CD8-positive, alpha-beta memory T cell (primary cell): ENCODE results near the gene WDR27. TPM values are rescaled to one million over a fixed set of nuclear protein-coding genes. Genes with fewer than 3 reads are reported as not detected.
A peak's percentile ranks its signal among the peaks of the same experiment; 100 is the strongest.

Experiments used
- CTCF ChIA-PET: fragments of 350-600 bp; sonication (Branson Sonifier 250); formaldehyde crosslinking; loops from one replicate; lab custom pipeline; 2021; ENCODE audit warnings: antibody characterized with exemption; lab: Charles Lee
- POLR2A ChIA-PET: fragments of 350-600 bp; sonication (Branson Sonifier 250); formaldehyde crosslinking; loops from one replicate; lab custom pipeline; 2021; ENCODE audit warnings: antibody characterized with exemption; lab: Charles Lee
- DNase-seq, 5 donors: peaks; one replicate each; pipeline versions ENCODE4 v3.0.0 to v3.0.0-alpha.2; 2020 to 2022; ENCODE audit warnings: mixed read lengths in 1 of 5
- H3K27ac ChIP-seq: one replicate; pipeline ENCODE4 v1.7.0; 2013; ENCODE audit warnings: low read depth, mild to moderate bottlenecking, low read length, moderate library complexity
- H3K27me3 ChIP-seq: 2 replicates; pipeline ENCODE4 v1.7.0; 2013; ENCODE audit warnings: low read length, mild to moderate bottlenecking; ENCODE audit not compliant: insufficient read depth, poor library complexity, severe bottlenecking
- H3K36me3 ChIP-seq: 2 replicates; pipeline ENCODE4 v1.7.0; 2013; ENCODE audit warnings: mild to moderate bottlenecking, low read length, moderate library complexity; ENCODE audit not compliant: insufficient read depth
- H3K4me1 ChIP-seq: 2 replicates; pipeline ENCODE4 v1.7.0; 2013; ENCODE audit warnings: mild to moderate bottlenecking, low read length, moderate library complexity; ENCODE audit not compliant: insufficient read depth
- H3K4me3 ChIP-seq: 2 replicates; pipeline ENCODE4 v1.7.0; 2013; ENCODE audit warnings: mild to moderate bottlenecking, low read length
- H3K9me3 ChIP-seq: 2 replicates; pipeline ENCODE4 v1.7.0; 2013; ENCODE audit warnings: mild to moderate bottlenecking, low read length
- H3K27ac Mint-ChIP-seq, 8 donors: one replicate each; pipeline ENCODE4 v1.8.0; 2020 to 2021; ENCODE audit warnings: mixed read lengths in 8 of 8, mild to moderate bottlenecking in 6 of 8, inconsistent platforms in 3 of 8, moderate library complexity in 3 of 8
- H3K27me3 Mint-ChIP-seq, 2 donors: one replicate each; pipeline ENCODE4 v1.8.0; 2020 to 2021; ENCODE audit warnings: mixed read lengths in 2 of 2, mild to moderate bottlenecking in 1 of 2, moderate library complexity in 1 of 2
- H3K36me3 Mint-ChIP-seq, 3 donors: one replicate each; pipeline ENCODE4 v1.8.0; 2020 to 2021; ENCODE audit warnings: mixed read lengths in 3 of 3, inconsistent platforms in 1 of 3, mild to moderate bottlenecking in 1 of 3
- H3K4me1 Mint-ChIP-seq, 3 donors: one replicate each; pipeline ENCODE4 v1.8.0; 2020 to 2021; ENCODE audit warnings: mixed read lengths in 3 of 3, inconsistent platforms in 1 of 3, mild to moderate bottlenecking in 1 of 3
- H3K4me3 Mint-ChIP-seq, 7 donors: one replicate each; pipeline ENCODE4 v1.8.0; 2020 to 2021; ENCODE audit warnings: mixed read lengths in 7 of 7, mild to moderate bottlenecking in 6 of 7, moderate library complexity in 4 of 7, inconsistent platforms in 2 of 7
- H3K9me3 Mint-ChIP-seq, 5 donors: one replicate each; pipeline ENCODE4 v1.8.0; 2020 to 2022; ENCODE audit warnings: mixed read lengths in 5 of 5, mild to moderate bottlenecking in 3 of 5, moderate library complexity in 2 of 5, inconsistent platforms in 1 of 5
- polyA plus RNA-seq: library from polyadenylated mRNA; unstranded; fragments of 300-500 nt; fragmentation: Illumina TruSeq; gene quantifications from one replicate; pipeline ENCODE4 v1.2.3, GENCODE V29; 2021
- total RNA-seq, 2 experiments: library from RNA; stranded (reverse); gene quantifications; one replicate each; pipeline ENCODE4 v1.2.3, GENCODE V29; 2021

WDR27 gene
- total and polyA plus RNA-seq, 3 experiments from 2014 or later = 7.4 to 29.4 (median 24.5) TPM

DNA sequence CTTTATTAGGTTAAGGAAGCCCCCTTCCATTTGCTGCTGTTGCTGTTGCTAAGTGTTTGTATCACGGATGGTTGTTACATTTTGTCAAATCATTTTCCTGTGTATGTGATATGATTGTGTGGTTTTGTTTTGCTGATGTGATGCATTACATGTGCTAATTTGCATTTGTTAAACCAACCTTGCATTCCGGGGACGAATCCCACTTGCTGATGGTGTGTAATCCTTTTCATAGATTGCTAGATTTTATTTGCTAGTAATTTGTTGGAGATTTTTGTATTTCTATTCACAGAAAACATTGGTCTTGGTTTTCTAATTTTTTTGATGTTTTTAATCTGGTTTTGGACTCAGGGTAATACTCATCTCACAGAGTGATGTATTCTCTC is 167.8 kb downstream of the WDR27 start:
- H3K4me3 Mint-ChIP-seq = no peak overlapping the region
- H3K36me3 Mint-ChIP-seq = peaks cover 3 to 42% (median 11%) of the 10 kb centered on the region in 3 donors
- no peak overlapping the region for H3K27ac ChIP-seq
- peaks cover 5% of the 10 kb centered on the region for H3K4me1 ChIP-seq
- ChIA-PET CTCF (no interaction called here), POLR2A (no interaction called here)
- H3K27me3 ChIP-seq = no peaks in the 10 kb centered on the region
- H3K27me3 Mint-ChIP-seq = no peaks in the 10 kb centered on the region
- H3K4me1 Mint-ChIP-seq = peaks cover 8 to 16% (median 14%) of the 10 kb centered on the region in 3 donors
- no peaks in the 10 kb centered on the region for H3K9me3 ChIP-seq
- no peak for DNase-seq
- H3K27ac Mint-ChIP-seq = no peak overlapping the region
- H3K4me3 ChIP-seq = no peak overlapping the region
- H3K9me3 Mint-ChIP-seq = peaks cover 10 to 30% (median 26%) of the 10 kb centered on the region in 5 donors
- H3K36me3 ChIP-seq = no peaks in the 10 kb centered on the region

DNA sequence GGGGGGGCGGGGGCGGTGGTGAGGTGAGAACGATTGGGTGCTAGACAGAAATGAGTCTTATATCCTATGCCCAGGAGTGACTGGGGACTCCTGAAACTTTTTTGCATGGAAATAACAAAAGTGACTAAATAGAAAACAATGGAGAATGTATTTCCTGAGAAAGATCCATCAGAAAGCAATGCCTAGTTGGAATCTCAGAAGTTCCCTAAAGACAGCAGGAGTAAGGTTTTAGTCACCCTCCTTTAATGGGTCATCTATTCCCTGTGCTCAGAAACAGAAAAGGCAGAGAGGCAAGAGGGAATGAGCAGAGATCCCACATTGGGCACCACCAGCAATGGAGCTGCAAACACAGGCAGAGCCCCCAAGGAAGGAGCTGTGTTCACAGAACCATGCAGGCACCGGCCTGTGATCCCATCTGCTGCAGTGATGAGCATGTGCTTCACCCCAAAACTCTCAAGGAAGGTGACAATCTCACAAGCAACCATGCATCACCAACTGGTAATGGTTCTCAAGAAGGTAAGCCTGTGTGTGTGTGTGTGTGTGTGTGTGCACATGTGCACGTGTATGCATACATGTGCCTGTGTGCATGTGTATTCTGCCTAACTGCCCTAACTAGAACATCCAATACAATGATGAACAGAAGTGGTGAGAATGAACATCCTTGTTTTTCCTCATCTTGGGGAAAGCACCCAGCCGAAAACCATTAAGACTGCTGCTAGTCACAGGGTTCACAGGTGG is 168.4 kb downstream of the WDR27 start:
- peaks cover 8 to 16% (median 14%) of the 10 kb centered on the region in 3 donors for H3K4me1 Mint-ChIP-seq
- H3K36me3 Mint-ChIP-seq = peaks cover 3 to 42% (median 10%) of the 10 kb centered on the region in 3 donors
- Histone ChIP-seq H3K9me3 (no peaks in the 10 kb centered on the region), H3K27ac (no peak overlapping the region), H3K27me3 (no peaks in the 10 kb centered on the region), H3K36me3 (no peaks in the 10 kb centered on the region), H3K4me3 (no peak overlapping the region), H3K4me1 (peaks cover 5% of the 10 kb centered on the region)
- H3K9me3 Mint-ChIP-seq = peaks cover 10 to 30% (median 26%) of the 10 kb centered on the region in 5 donors
- POLR2A ChIA-PET = no interaction called here
- H3K4me3 Mint-ChIP-seq = no peak overlapping the region
- H3K27ac Mint-ChIP-seq = no peak overlapping the region
- no peaks in the 10 kb centered on the region for H3K27me3 Mint-ChIP-seq
- CTCF ChIA-PET = no interaction called here
- no peak for DNase-seq

DNA sequence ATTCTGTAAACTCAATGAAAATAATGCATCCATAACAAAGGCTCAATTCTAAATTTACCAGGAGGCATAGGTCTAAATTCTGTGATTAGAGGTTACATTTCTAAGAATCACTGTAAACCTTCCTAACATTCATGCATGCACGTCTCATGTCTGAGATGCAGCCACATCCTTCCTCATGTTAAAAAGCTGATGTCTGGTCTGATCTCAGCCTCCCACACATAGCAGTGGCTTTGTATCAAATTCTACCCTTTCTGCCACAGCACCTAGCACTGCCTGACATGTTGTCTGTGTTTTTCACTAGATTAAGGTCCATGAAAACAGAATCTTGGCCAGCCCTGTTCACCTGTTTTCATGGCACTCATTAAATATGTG is 171.1 kb downstream of the WDR27 start:
- Mint-ChIP-seq H3K36me3 (peaks cover 0 to 23% (median under 1%) of the 10 kb centered on the region in 3 donors), H3K9me3 (peaks cover 3 to 22% (median 18%) of the 10 kb centered on the region in 5 donors), H3K4me3 (peak overlapping the region in 3 of 7 donors; percentile 3 to 49 (median 44)), H3K27me3 (no peaks in the 10 kb centered on the region), H3K4me1 (peaks cover 8 to 16% (median 14%) of the 10 kb centered on the region in 3 donors), H3K27ac (peak overlapping the region in 6 of 8 donors; percentile 8 to 85 (median 30))
- Histone ChIP-seq H3K4me1 (peaks cover 5% of the 10 kb centered on the region), H3K36me3 (no peaks in the 10 kb centered on the region), H3K27ac (no peak overlapping the region), H3K4me3 (no peak overlapping the region), H3K9me3 (no peaks in the 10 kb centered on the region), H3K27me3 (no peaks in the 10 kb centered on the region)
- ChIA-PET POLR2A (no interaction called here), CTCF (no interaction called here)
- peak in 2 of 5 donors; percentile 1 to 14 for DNase-seq

DNA sequence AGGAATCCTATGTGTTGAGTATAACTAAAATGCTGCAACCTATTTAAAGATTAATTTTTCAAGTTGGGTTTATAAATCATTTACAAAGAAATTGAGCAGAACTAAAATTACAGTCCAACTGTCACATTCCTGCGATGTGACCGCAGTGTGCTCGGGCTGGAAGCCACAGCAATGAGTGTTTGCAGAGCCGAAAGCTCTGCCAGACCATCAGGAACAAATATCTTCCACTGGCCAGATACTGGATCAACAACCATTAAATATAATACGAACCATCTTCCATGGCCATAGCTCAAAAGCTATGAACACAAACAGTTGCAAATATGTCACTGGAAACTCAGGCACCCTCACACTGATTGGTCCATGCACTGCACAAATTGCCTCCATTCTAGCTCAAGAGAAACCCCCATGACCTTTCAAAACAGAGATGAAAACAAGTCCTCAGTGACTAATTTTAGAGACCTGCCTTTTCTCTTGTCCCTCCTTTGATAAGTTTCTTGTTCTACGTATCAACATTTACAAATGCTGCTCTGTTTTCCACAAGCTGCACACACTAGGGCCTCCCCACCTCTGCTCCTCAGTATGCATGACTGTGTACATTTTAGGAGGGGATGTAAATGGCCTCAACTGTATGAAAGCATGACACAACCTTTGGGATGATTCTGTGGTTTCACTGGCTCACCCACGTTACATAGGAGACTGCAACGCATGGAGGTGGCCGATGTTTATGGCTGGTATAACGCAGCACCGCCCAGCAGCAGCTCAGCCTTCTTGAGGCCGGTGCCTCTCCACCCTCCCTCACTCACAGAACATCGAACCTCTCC is 171.7 kb downstream of the WDR27 start:
- Mint-ChIP-seq H3K9me3 (peaks cover 0 to 18% (median 16%) of the 10 kb centered on the region in 5 donors), H3K4me1 (peaks cover 8 to 16% (median 14%) of the 10 kb centered on the region in 3 donors), H3K36me3 (peaks cover 0 to 19% (median 0%) of the 10 kb centered on the region in 3 donors), H3K27me3 (no peaks in the 10 kb centered on the region), H3K4me3 (peak overlapping the region in 4 of 7 donors; percentile 3 to 49 (median 38)), H3K27ac (peak overlapping the region in 6 of 8 donors; percentile 8 to 85 (median 50))
- peaks cover 5% of the 10 kb centered on the region for H3K4me1 ChIP-seq
- no peak overlapping the region for H3K27ac ChIP-seq
- H3K27me3 ChIP-seq = no peaks in the 10 kb centered on the region
- peak in 1 of 5 donors; percentile 4 for DNase-seq
- no peaks in the 10 kb centered on the region for H3K9me3 ChIP-seq
- H3K36me3 ChIP-seq = no peaks in the 10 kb centered on the region
- no peak overlapping the region for H3K4me3 ChIP-seq
- ChIA-PET POLR2A (no interaction called here), CTCF (no interaction called here)

DNA sequence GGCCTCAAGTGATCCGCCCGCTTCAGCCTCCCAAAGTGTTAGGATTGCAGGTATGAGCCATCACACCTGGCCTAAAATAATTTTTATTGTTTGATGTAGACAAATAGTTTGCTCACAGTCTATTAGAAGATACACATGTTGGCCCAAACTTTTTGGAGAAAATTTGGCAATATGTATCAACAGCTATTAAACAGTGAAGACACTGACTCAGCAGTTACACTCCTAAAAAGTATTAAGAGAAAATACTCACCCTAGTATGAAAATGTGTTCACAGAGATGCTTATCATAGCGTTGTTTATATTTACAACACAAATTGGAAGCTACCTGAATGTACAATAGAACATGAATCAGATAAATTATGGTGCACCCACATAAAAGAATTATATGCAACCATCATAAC is 173.1 kb downstream of the WDR27 start:
- H3K4me1 Mint-ChIP-seq = peaks cover 8 to 16% (median 14%) of the 10 kb centered on the region in 3 donors
- no peaks in the 10 kb centered on the region for H3K27me3 Mint-ChIP-seq
- H3K36me3 Mint-ChIP-seq = peaks cover 0 to 10% (median 0%) of the 10 kb centered on the region in 3 donors
- H3K9me3 ChIP-seq = no peaks in the 10 kb centered on the region
- no peak for DNase-seq
- no peak overlapping the region for H3K4me3 Mint-ChIP-seq
- CTCF ChIA-PET = no interaction called here
- peaks cover 5% of the 10 kb centered on the region for H3K4me1 ChIP-seq
- POLR2A ChIA-PET = no interaction called here
- no peak overlapping the region for H3K27ac ChIP-seq
- H3K27ac Mint-ChIP-seq = no peak overlapping the region
- no peaks in the 10 kb centered on the region for H3K36me3 ChIP-seq
- no peak overlapping the region for H3K4me3 ChIP-seq
- peaks cover 0 to 9% (median 7%) of the 10 kb centered on the region in 5 donors for H3K9me3 Mint-ChIP-seq
- no peaks in the 10 kb centered on the region for H3K27me3 ChIP-seq

DNA sequence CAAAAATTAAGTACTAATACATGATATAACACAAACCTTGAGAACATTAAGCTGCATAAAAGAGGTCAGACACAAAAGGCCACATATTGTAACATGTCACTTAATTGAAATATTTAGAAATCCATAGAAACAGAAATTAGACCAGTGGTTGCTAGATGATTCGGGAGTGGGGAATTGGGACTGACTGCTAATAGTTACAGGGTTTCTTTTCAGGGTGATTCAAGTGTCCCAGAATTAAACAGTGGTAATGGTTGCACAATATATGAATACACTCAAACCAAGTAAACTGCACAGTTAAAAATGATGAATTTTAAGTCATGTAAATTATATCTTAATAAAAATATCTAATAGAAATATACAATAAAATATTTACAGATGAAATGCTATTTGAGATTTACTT is 174.5 kb downstream of the WDR27 start:
- Histone ChIP-seq H3K36me3 (no peaks in the 10 kb centered on the region), H3K9me3 (no peaks in the 10 kb centered on the region), H3K4me3 (no peak overlapping the region), H3K27me3 (no peaks in the 10 kb centered on the region), H3K4me1 (peaks cover 5% of the 10 kb centered on the region), H3K27ac (no peak overlapping the region)
- H3K27me3 Mint-ChIP-seq = no peaks in the 10 kb centered on the region
- DNase-seq = no peak
- POLR2A ChIA-PET = no interaction called here
- no peak overlapping the region for H3K27ac Mint-ChIP-seq
- peaks cover 8 to 16% (median 14%) of the 10 kb centered on the region in 3 donors for H3K4me1 Mint-ChIP-seq
- CTCF ChIA-PET = no interaction called here
- peaks cover 0 to 2% (median 0%) of the 10 kb centered on the region in 3 donors for H3K36me3 Mint-ChIP-seq
- H3K4me3 Mint-ChIP-seq = no peak overlapping the region
- H3K9me3 Mint-ChIP-seq = no peaks in the 10 kb centered on the region

DNA sequence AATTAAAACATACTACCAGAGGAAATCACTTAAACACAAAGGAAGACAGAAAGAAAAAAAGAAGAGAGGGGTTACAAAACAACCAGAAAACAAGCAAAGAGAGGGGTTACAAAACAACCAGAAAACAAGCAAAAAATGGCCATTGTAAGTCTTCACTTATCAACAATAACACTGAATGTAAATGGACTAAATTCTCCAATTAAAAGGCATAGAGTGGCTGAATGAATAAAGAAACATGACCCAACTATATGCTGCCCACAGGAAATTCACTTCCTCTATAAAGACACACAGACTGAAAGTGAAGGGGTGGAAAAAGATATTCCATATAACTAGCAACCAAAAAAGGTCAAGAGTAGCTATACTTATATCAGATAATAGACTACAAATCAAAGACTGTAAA is 180.0 kb downstream of the WDR27 start:
- POLR2A ChIA-PET = no interaction called here
- H3K27ac Mint-ChIP-seq = peak overlapping the region in 1 of 8 donors; percentile 47
- H3K36me3 Mint-ChIP-seq = peaks cover 6 to 39% (median 8%) of the 10 kb centered on the region in 3 donors
- CTCF ChIA-PET = no interaction called here
- H3K4me3 Mint-ChIP-seq = no peak overlapping the region
- H3K4me1 Mint-ChIP-seq = no peaks in the 10 kb centered on the region
- Histone ChIP-seq H3K27ac (no peak overlapping the region), H3K4me1 (no peaks in the 10 kb centered on the region), H3K9me3 (peaks cover 10% of the 10 kb centered on the region), H3K27me3 (no peaks in the 10 kb centered on the region), H3K36me3 (no peaks in the 10 kb centered on the region), H3K4me3 (no peak overlapping the region)
- no peaks in the 10 kb centered on the region for H3K27me3 Mint-ChIP-seq
- no peak for DNase-seq
- peaks cover 3 to 27% (median 15%) of the 10 kb centered on the region in 5 donors for H3K9me3 Mint-ChIP-seq

DNA sequence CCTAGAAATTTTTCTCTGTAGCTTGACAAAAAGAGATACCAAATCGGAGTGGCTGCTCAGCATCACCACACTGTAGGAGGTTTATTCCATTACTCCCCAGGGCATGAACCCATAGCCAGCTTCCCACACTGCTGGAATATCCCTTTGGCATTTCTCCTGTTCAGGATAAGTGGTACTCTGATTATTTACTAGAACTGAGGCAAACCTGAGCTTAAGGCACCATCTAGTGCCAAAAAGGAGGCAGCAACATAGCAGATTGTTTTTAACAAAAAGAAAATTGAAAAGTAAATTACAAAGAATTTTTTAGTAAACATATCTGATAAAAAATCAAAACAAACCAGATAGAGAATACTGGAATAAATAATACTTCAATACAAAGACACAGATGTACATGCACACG is 181.7 kb downstream of the WDR27 start:
- ChIA-PET CTCF (no interaction called here), POLR2A (interaction anchor here (0.6 kb wide), 1 partner anchor 216 kb away, joined by 3 read pairs; no protein-coding TSS in a partner anchor)

More for the DNA sequence above, 181.7 kb downstream of the WDR27 start:
- Mint-ChIP-seq H3K27me3 (no peaks in the 10 kb centered on the region), H3K9me3 (peaks cover 4 to 29% (median 17%) of the 10 kb centered on the region in 5 donors), H3K27ac (no peak overlapping the region), H3K4me3 (no peak overlapping the region), H3K36me3 (peaks cover 6 to 46% (median 8%) of the 10 kb centered on the region in 3 donors), H3K4me1 (no peaks in the 10 kb centered on the region)
- Histone ChIP-seq H3K27me3 (no peaks in the 10 kb centered on the region), H3K4me3 (no peak overlapping the region), H3K27ac (no peak overlapping the region), H3K9me3 (peaks cover 10% of the 10 kb centered on the region), H3K4me1 (no peaks in the 10 kb centered on the region), H3K36me3 (no peaks in the 10 kb centered on the region)
- DNase-seq = no peak
